Mammary epithelial cell (primary cell): ENCODE measurements around the gene UBL3.

Experiments used
- CTCF ChIP-seq, 2 donors: IDR thresholded peaks in 1 of 2; conservative IDR thresholded peaks in 1 of 2; 2 replicates each; pipeline ENCODE4 v1.5.1; 2011 to 2012; ENCODE audit warnings: inconsistent platforms in 2 of 2, low read length in 2 of 2, mild to moderate bottlenecking in 2 of 2, control low read depth in 1 of 2, low read depth in 1 of 2; ENCODE audit not compliant: insufficient read depth in 1 of 2; ENCODE audit errors: extremely low read depth in 1 of 2
- EZH2 ChIP-seq: IDR thresholded peaks from 2 replicates; pipeline ENCODE4 v1.6.1; 2012; ENCODE audit warnings: low read length, inconsistent platforms, borderline replicate concordance

- no peak for TF ChIP-seq CTCF (conservative IDR thresholded peaks at IDR 0.05 in 1 of 2, IDR thresholded peaks at IDR 0.05 in 1 of 2; ENCODE audit: extremely low read depth in 1 of 2, insufficient read depth in 1 of 2, low read depth in 1 of 2, low read length in 2 of 2)
- no peak for TF ChIP-seq EZH2
Observed at GRCh38 chr13:29875646-29876045, 25.2 kb upstream of the UBL3 start.
